Endothelial cell of umbilical vein (primary cell): Measurements from ENCODE around the gene ZMYND11.

ENCODE experiments used
- CTCF ChIP-seq, 2 donors: IDR thresholded peaks; 1 replicate in 1 of 2; 2 replicates in 1 of 2; pipeline ENCODE4 v1.5.1; 2011; ENCODE audit warnings: low read length in 2 of 2, mild to moderate bottlenecking in 2 of 2, moderate library complexity in 2 of 2, control low read depth in 1 of 2, inconsistent platforms in 1 of 2, low read depth in 1 of 2; ENCODE audit not compliant: insufficient read depth in 1 of 2; ENCODE audit errors: extremely low read depth in 1 of 2
- EZH2 ChIP-seq: IDR thresholded peaks from 2 replicates; pipeline ENCODE4 v1.6.1; 2012; ENCODE audit warnings: borderline replicate concordance, low read depth, mild to moderate bottlenecking, moderate library complexity, low read length, inconsistent platforms; ENCODE audit not compliant: severe bottlenecking
- FOS ChIP-seq: IDR thresholded peaks from 2 replicates; pipeline ENCODE4 v1.6.1; 2011; ENCODE audit warnings: mild to moderate bottlenecking, low read length, moderate library complexity, borderline replicate concordance; ENCODE audit not compliant: insufficient read depth
- MYC ChIP-seq: IDR thresholded peaks from one replicate; pipeline ENCODE4 v1.6.1; 2011; ENCODE audit warnings: mild to moderate bottlenecking, low read depth, low read length
- POLR2A ChIP-seq: IDR thresholded peaks from 2 replicates; pipeline ENCODE4 v1.6.1; 2012; ENCODE audit warnings: low read depth, mild to moderate bottlenecking, control low read depth, low read length
- POLR2AphosphoS5 ChIP-seq: IDR thresholded peaks from 2 replicates; pipeline ENCODE4 v1.6.1; 2012; ENCODE audit warnings: low read depth, mild to moderate bottlenecking, control low read depth, low read length, moderate library complexity; ENCODE audit not compliant: insufficient read depth
- TF ChIP-seq, protein P1 (sequence below): IDR thresholded peaks from 2 replicates; pipeline ENCODE4 v1.6.1; 2011; ENCODE audit not compliant: insufficient read depth, insufficient read length

- TF ChIP-seq, protein P1, sequence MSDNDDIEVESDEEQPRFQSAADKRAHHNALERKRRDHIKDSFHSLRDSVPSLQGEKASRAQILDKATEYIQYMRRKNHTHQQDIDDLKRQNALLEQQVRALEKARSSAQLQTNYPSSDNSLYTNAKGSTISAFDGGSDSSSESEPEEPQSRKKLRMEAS = no peak
- TF ChIP-seq CTCF (IDR thresholded peaks at IDR 0.05; ENCODE audit: extremely low read depth in 1 of 2, insufficient read depth in 1 of 2, low read depth in 1 of 2, low read length in 2 of 2) = no peak
- no peak for TF ChIP-seq POLR2A
- TF ChIP-seq FOS = no peak
- no peak for TF ChIP-seq EZH2
- TF ChIP-seq POLR2AphosphoS5 = no peak
- no peak for TF ChIP-seq MYC
These were observed 106.8 kb downstream of the ZMYND11 start for GRCh38 chr10:241966-242643.
